Left forelimb (tissue), 1 donor: ENCODE measurements around the gene GNA15.

ENCODE experiments used
- DNase-seq: peaks from one replicate; pipeline ENCODE4 v3.0.0-alpha.2; 2018; ENCODE audit warnings: low spot score

GNA15 gene

GRCh38 chr19:3208317-3209207 lies 72.7 kb downstream of the GNA15 start:
- DNase-seq = no peak

- DNase-seq = no peak
These were observed 74.6 kb downstream of the GNA15 start for GRCh38 chr19:3210347-3211017.

GRCh38 chr19:3211191-3211590 lies 75.4 kb downstream of the GNA15 start:
- DNase-seq = no peak

- no peak for DNase-seq
These were observed 77.3 kb downstream of the GNA15 start for GRCh38 chr19:3213159-3213558.
